HCT116 (cell line): ENCODE results near the gene STXBP5.

Source experiments
- CEBPB ChIP-seq: IDR thresholded peaks from 2 replicates; pipeline ENCODE4 v1.6.1; 2012; ENCODE audit warnings: low read depth
- EZH2 ChIP-seq: fragments of 200-600 bp; sonication (generic); IDR thresholded peaks from 2 replicates; pipeline ENCODE4 v1.6.1; 2017; ENCODE audit warnings: antibody characterized with exemption, mixed run types
- POLR2A ChIP-seq: IDR thresholded peaks from 2 replicates; pipeline ENCODE4 v1.7.0; 2011; ENCODE audit warnings: borderline replicate concordance; ENCODE audit not compliant: insufficient read depth, insufficient read length; ENCODE audit errors: extremely low read depth
- POLR2AphosphoS5 ChIP-seq: IDR thresholded peaks from 2 replicates; pipeline ENCODE4 v1.6.1; 2011; ENCODE audit warnings: mild to moderate bottlenecking, low read depth, low read length, moderate library complexity
- SIN3A ChIP-seq: IDR thresholded peaks from 2 replicates; pipeline ENCODE4 v1.6.1; 2012; ENCODE audit warnings: low read depth
- TF ChIP-seq, protein P1 (sequence below), 3 experiments: fragments of 200-600 bp in 1 of 3; sonication (generic) in 1 of 3; IDR thresholded peaks in 2 of 3; conservative IDR thresholded peaks in 1 of 3; 2 replicates each; pipeline ENCODE4 v1.5.1; 2012 to 2017; ENCODE audit warnings: low read depth in 2 of 3, low read length in 2 of 3, antibody characterized with exemption in 1 of 3, borderline replicate concordance in 1 of 3, control low read depth in 1 of 3, mild to moderate bottlenecking in 1 of 3, mixed read lengths in 1 of 3, mixed run types in 1 of 3, moderate library complexity in 1 of 3; ENCODE audit not compliant: insufficient read depth in 1 of 3

DNA sequence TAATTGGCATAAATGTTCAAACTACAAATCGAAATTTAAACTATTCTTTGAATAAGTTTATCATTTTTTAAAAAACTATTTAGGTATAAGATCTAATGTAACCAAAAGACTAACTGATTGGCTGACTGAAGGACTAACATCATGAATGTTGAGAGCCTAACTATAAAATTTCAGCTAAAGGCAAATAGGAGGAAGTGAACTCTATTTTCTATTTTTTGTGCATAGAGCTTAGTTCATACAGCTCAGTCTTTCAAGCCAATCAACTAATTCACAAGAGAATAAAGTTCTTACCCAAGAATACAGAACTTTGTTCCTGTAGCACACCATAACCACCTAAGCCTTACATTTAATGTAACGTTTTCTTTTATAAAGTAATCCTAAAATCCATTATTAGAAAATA, 46.3 kb upstream of the STXBP5 start:
- TF ChIP-seq POLR2A (no peak), POLR2AphosphoS5 (no peak), CEBPB (no peak), SIN3A (no peak), EZH2 (no peak)
- TF ChIP-seq, protein P1, sequence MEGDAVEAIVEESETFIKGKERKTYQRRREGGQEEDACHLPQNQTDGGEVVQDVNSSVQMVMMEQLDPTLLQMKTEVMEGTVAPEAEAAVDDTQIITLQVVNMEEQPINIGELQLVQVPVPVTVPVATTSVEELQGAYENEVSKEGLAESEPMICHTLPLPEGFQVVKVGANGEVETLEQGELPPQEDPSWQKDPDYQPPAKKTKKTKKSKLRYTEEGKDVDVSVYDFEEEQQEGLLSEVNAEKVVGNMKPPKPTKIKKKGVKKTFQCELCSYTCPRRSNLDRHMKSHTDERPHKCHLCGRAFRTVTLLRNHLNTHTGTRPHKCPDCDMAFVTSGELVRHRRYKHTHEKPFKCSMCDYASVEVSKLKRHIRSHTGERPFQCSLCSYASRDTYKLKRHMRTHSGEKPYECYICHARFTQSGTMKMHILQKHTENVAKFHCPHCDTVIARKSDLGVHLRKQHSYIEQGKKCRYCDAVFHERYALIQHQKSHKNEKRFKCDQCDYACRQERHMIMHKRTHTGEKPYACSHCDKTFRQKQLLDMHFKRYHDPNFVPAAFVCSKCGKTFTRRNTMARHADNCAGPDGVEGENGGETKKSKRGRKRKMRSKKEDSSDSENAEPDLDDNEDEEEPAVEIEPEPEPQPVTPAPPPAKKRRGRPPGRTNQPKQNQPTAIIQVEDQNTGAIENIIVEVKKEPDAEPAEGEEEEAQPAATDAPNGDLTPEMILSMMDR (IDR thresholded peaks at IDR 0.05 in 2 of 3, conservative IDR thresholded peaks at IDR 0.05 in 1 of 3; ENCODE audit: borderline replicate concordance in 1 of 3, insufficient read depth in 1 of 3, low read depth in 2 of 3, low read length in 2 of 3) = no peak
